Neural progenitor cell (in vitro differentiated cells): Measurements from ENCODE around the gene ZKSCAN5. TPM values are rescaled to one million over a fixed set of nuclear protein-coding genes. Genes with fewer than 3 reads are reported as not detected.

Experiments used
- DNase-seq: peaks from one replicate; pipeline ENCODE4 v3.0.0-alpha.2; 2016; ENCODE audit warnings: low spot score
- H2AFZ ChIP-seq: fragments of 200-600 bp; sonication (generic); replicated peaks from 2 replicates; pipeline ENCODE4 v1.6.1; 2016; ENCODE audit warnings: antibody characterized with exemption
- H3F3A ChIP-seq: fragments of 200-600 bp; sonication (generic); 2 replicates; pipeline ENCODE4 v1.6.1; 2016; ENCODE audit warnings: antibody characterized with exemption, low read depth
- H3K27ac ChIP-seq: fragments of 200-600 bp; sonication (generic); 2 replicates; pipeline ENCODE4 v1.5.1; 2016; ENCODE audit warnings: mild to moderate bottlenecking
- H3K27me3 ChIP-seq: fragments of 200-600 bp; sonication (generic); 2 replicates; pipeline ENCODE4 v1.6.1; 2016; ENCODE audit warnings: mild to moderate bottlenecking, moderate library complexity
- H3K36me3 ChIP-seq: fragments of 200-600 bp; sonication (generic); 2 replicates; pipeline ENCODE4 v1.5.1; 2016
- H3K4me1 ChIP-seq: fragments of 200-600 bp; sonication (generic); 2 replicates; pipeline ENCODE4 v1.6.1; 2016; ENCODE audit warnings: mixed run types
- H3K4me2 ChIP-seq: fragments of 200-600 bp; sonication (generic); 2 replicates; pipeline ENCODE4 v1.6.1; 2016
- H3K4me3 ChIP-seq: fragments of 200-600 bp; sonication (generic); 2 replicates; pipeline ENCODE4 v1.5.1; 2016
- H3K79me2 ChIP-seq: fragments of 200-600 bp; sonication (generic); 2 replicates; pipeline ENCODE4 v1.6.1; 2016; ENCODE audit warnings: low read depth
- H3K9ac ChIP-seq: fragments of 200-600 bp; sonication (generic); 2 replicates; pipeline ENCODE4 v1.6.1; 2016
- H3K9me3 ChIP-seq: fragments of 200-600 bp; sonication (generic); 2 replicates; pipeline ENCODE4 v1.5.1; 2016; ENCODE audit warnings: low read depth
- H4K20me1 ChIP-seq: fragments of 200-600 bp; sonication (generic); 2 replicates; pipeline ENCODE4 v1.6.1; 2016; ENCODE audit warnings: low read depth
- H3K27ac Mint-ChIP-seq: 3 replicates; pipeline ENCODE4 v1.8.0; 2021; ENCODE audit warnings: mixed read lengths
- H3K27me3 Mint-ChIP-seq: 2 replicates; pipeline ENCODE4 v1.8.0; 2022; ENCODE audit warnings: low read depth, mild to moderate bottlenecking, inconsistent platforms, moderate library complexity, mixed read lengths; ENCODE audit not compliant: insufficient read depth
- H3K36me3 Mint-ChIP-seq: 3 replicates; pipeline ENCODE4 v1.8.0; 2021; ENCODE audit warnings: mixed read lengths
- H3K4me1 Mint-ChIP-seq: 3 replicates; pipeline ENCODE4 v1.8.0; 2021; ENCODE audit warnings: mixed read lengths
- H3K4me3 Mint-ChIP-seq: 3 replicates; pipeline ENCODE4 v1.8.0; 2021; ENCODE audit warnings: mild to moderate bottlenecking, moderate library complexity, mixed read lengths
- H3K9me3 Mint-ChIP-seq: 3 replicates; pipeline ENCODE4 v1.8.0; 2020; ENCODE audit warnings: mixed read lengths
- CTCF ChIP-seq: fragments of 200-600 bp; sonication (generic); IDR thresholded peaks from 2 replicates; pipeline ENCODE4 v1.5.1; 2017; ENCODE audit warnings: antibody characterized with exemption, mild to moderate bottlenecking
- EZH2 ChIP-seq: fragments of 200-600 bp; sonication (generic); IDR thresholded peaks from 2 replicates; pipeline ENCODE4 v1.6.1; 2017; ENCODE audit warnings: antibody characterized with exemption, mild to moderate bottlenecking, moderate library complexity
- EZH2phosphoT487 ChIP-seq: fragments of 200-600 bp; sonication (generic); IDR thresholded peaks from 2 replicates; pipeline ENCODE4 v1.6.1; 2017; ENCODE audit warnings: antibody characterized with exemption
- total RNA-seq: library from RNA; depleted of rRNA; stranded (reverse); fragments of >200 nt; gene quantifications from 2 replicates; pipeline ENCODE4 v1.2.3, GENCODE V29; 2015; ENCODE audit warnings: low replicate concordance

ZKSCAN5 gene
- total RNA-seq, 1 donor from 2014 or later = 23.3 TPM

GRCh38 chr7:99571768-99572167 lies 67.3 kb downstream of the ZKSCAN5 start:
- H3K27ac Mint-ChIP-seq = no peak overlapping the region
- no peaks in the 10 kb centered on the region for H3K27me3 Mint-ChIP-seq
- no peaks in the 10 kb centered on the region for H3K27me3 ChIP-seq
- H3K36me3 ChIP-seq = no peaks in the 10 kb centered on the region
- no peak overlapping the region for H3K4me2 ChIP-seq
- no peak for DNase-seq
- H3K27ac ChIP-seq = no peak overlapping the region
- peaks cover 19% of the 10 kb centered on the region for H3K79me2 ChIP-seq
- TF ChIP-seq EZH2phosphoT487 (no peak), CTCF (no peak), EZH2 (no peak)
- no peak overlapping the region for H3K9ac ChIP-seq
- peaks cover 14% of the 10 kb centered on the region for H3K36me3 Mint-ChIP-seq
- H3F3A ChIP-seq = peaks cover 7% of the 10 kb centered on the region
- H3K4me3 Mint-ChIP-seq = no peak overlapping the region
- H3K4me1 Mint-ChIP-seq = no peaks in the 10 kb centered on the region
- H2AFZ ChIP-seq = no peak overlapping the region
- no peak overlapping the region for H3K4me3 ChIP-seq
- no peaks in the 10 kb centered on the region for H3K4me1 ChIP-seq
- no peaks in the 10 kb centered on the region for H3K9me3 ChIP-seq
- H4K20me1 ChIP-seq = peaks cover 8% of the 10 kb centered on the region
- no peaks in the 10 kb centered on the region for H3K9me3 Mint-ChIP-seq

GRCh38 chr7:99573257-99573656 lies 68.8 kb downstream of the ZKSCAN5 start:
- TF ChIP-seq CTCF (no peak), EZH2phosphoT487 (no peak), EZH2 (no peak)
- no peaks in the 10 kb centered on the region for H3K4me1 ChIP-seq
- Mint-ChIP-seq H3K4me3 (no peak overlapping the region), H3K36me3 (peaks cover 14% of the 10 kb centered on the region), H3K4me1 (no peaks in the 10 kb centered on the region), H3K27ac (no peak overlapping the region), H3K9me3 (no peaks in the 10 kb centered on the region), H3K27me3 (no peaks in the 10 kb centered on the region)
- H3K27ac ChIP-seq = no peak overlapping the region
- no peak overlapping the region for H2AFZ ChIP-seq
- peaks cover 15% of the 10 kb centered on the region for H4K20me1 ChIP-seq
- peaks cover 18% of the 10 kb centered on the region for H3F3A ChIP-seq
- peaks cover 18% of the 10 kb centered on the region for H3K79me2 ChIP-seq
- no peaks in the 10 kb centered on the region for H3K9me3 ChIP-seq
- no peaks in the 10 kb centered on the region for H3K27me3 ChIP-seq
- H3K4me2 ChIP-seq = no peak overlapping the region
- no peak overlapping the region for H3K9ac ChIP-seq
- H3K4me3 ChIP-seq = no peak overlapping the region
- H3K36me3 ChIP-seq = no peaks in the 10 kb centered on the region
- no peak for DNase-seq

- H3K9ac ChIP-seq = peak overlapping the region; percentile 23
- H3K4me1 ChIP-seq = no peaks in the 10 kb centered on the region
- no peaks in the 10 kb centered on the region for H3K79me2 ChIP-seq
- Mint-ChIP-seq H3K27ac (no peak overlapping the region), H3K9me3 (no peaks in the 10 kb centered on the region), H3K4me3 (no peak overlapping the region), H3K36me3 (peaks cover 12% of the 10 kb centered on the region), H3K27me3 (peaks cover 2% of the 10 kb centered on the region), H3K4me1 (peaks cover 8% of the 10 kb centered on the region)
- H3K9me3 ChIP-seq = no peaks in the 10 kb centered on the region
- no peaks in the 10 kb centered on the region for H3K36me3 ChIP-seq
- no peak overlapping the region for H3K4me3 ChIP-seq
- TF ChIP-seq EZH2phosphoT487 = no peak
- TF ChIP-seq EZH2 = no peak
- TF ChIP-seq CTCF = no peak
- H4K20me1 ChIP-seq = peaks cover 11% of the 10 kb centered on the region
- H3K27me3 ChIP-seq = no peaks in the 10 kb centered on the region
- no peak overlapping the region for H3K27ac ChIP-seq
- H2AFZ ChIP-seq = no peak overlapping the region
- H3F3A ChIP-seq = peaks cover 40% of the 10 kb centered on the region
- DNase-seq = no peak
- H3K4me2 ChIP-seq = no peak overlapping the region
These were observed 71.8 kb downstream of the ZKSCAN5 start for GRCh38 chr7:99576251-99576650.
